HG03045 (cell line): ENCODE data around the gene ABCB6.
A peak's percentile ranks its signal among the peaks of the same experiment; 100 is the strongest.
"Not testable (repeated sequence)": the region's sequence is repeated elsewhere in the genome, so short reads cannot be mapped to it uniquely, and the experiment has no call there.

Experiments used
- ATAC-seq: cut with Tn5 transposase; IDR thresholded peaks from one replicate; pipeline ENCODE4 v1.9.1; 2021; ENCODE audit warnings: mild to moderate bottlenecking, moderate library complexity; ENCODE audit not compliant: unreplicated experiment

ABCB6 gene

DNA sequence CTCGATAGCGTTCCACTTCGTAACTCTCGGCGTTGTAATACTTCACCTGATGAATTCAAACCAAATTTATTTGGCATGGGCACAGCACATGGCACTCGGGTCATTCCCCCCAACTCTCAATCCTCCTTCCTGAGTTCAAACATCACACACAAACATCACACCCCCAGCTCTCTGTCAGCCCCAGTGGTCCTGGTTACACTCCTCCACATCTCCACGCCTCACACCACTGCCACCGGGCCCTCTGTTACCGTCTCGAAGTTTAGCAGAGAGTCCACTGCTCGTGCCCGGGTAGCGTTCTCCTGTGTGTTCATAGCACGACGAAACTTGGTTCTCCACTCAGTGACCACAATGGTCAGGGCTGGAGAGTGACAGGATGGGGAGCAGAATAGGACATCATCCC is 4.6 kb downstream of the ABCB6 start:
- no peak for ATAC-seq

DNA sequence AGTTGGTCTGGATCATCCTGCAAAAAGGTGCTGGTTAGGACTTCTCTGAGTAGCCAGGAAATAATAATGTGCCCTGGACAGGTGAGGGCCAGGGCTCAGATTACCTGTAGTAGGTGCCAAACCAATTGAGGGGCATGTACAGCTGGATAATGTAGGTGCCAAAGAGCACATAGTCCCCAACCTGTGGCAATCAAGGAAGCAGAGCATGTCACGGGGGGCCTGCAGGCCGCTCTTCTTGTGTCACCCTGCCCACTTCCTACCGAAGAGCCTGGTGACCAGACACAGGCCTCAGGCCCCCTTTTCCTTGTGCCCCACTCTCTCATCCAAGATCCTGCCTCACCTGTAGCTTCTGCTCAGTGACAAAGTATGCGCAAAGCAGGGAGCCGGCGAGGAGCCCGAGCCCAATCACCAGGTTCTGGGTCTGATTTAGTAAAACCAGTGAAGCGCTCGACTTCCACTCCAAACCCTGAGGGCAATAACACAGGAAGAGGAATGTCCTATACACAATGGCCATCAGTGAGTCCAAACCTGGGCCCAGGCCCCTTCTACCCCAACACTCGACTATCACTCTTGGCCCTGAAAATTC is 5.2 kb downstream of the ABCB6 start:
- ATAC-seq = no peak

DNA sequence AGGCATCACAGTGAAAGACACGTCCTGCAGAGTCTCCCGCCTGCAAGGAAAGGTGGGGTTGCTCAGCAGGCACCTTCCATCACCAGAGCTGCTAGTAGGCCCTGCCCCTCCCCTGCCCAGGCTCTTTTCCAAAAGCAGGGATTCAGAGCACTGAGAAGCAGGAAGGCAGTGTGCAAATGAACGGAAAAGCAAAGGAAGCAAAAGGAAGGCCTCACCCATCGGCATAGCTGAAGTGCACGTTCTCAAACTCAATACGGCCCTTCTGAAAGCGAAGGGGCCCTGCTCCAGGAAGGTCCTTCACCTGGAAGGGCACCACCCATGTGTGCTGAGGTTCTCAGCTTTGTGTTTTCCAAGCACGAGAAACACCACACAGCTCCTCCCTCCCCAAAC is 5.7 kb downstream of the ABCB6 start:
- ATAC-seq = no peak

DNA sequence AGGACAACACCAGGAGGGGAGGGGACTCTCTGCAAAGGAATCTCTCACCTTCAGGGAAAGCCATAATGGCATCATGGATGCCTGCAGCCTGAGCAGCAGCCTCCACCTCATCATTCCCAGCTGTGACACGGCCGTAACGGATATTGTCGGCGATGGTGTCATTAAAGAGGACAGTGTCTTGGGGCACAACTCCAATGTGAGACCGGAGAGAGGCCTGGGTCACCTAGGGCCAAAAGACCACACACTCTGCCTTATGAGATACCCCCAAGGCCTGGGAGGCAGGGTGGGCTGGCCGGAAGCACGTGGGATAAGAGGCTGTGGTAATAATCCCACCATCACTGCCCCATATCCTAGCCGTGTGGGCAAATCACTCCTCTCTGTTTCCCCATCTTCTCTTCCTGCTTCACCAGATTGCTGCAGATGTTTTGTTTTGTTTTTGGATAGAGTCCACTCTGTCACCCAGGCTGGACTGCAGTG is 7.8 kb downstream of the ABCB6 start:
- no peak for ATAC-seq

DNA sequence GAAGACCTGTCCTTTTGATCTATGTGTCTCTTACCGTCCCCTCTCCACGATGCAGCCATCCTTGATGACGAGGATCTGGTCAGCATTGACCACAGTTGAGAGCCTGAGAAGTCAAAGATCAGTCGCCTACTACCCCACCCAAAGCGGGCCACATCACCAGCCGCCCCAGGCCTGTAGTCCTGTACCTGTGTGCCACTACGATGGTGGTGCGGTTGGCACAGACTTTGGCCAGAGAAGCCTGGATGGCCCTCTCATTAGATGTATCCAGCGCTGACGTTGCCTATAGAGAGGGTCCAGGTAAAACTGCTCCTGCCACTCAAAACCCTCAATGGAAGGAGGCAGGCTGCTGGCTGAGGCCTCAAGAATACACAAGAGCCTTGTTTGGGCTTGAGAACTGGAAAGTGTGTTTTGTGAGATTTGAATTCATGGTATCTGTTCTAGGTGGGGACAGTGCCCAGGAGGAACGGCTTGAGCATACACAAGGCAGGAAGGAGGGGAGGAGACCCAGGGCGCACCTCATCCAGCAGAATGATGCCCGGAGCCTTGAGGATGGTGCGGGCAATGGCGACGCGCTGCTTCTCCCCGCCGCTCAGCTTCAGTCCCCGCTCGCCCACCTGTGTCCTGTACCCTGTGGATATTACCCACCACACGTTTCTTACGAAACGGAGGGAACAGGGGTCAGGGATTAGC is 8.4 kb downstream of the ABCB6 start:
- ATAC-seq = no peak

DNA sequence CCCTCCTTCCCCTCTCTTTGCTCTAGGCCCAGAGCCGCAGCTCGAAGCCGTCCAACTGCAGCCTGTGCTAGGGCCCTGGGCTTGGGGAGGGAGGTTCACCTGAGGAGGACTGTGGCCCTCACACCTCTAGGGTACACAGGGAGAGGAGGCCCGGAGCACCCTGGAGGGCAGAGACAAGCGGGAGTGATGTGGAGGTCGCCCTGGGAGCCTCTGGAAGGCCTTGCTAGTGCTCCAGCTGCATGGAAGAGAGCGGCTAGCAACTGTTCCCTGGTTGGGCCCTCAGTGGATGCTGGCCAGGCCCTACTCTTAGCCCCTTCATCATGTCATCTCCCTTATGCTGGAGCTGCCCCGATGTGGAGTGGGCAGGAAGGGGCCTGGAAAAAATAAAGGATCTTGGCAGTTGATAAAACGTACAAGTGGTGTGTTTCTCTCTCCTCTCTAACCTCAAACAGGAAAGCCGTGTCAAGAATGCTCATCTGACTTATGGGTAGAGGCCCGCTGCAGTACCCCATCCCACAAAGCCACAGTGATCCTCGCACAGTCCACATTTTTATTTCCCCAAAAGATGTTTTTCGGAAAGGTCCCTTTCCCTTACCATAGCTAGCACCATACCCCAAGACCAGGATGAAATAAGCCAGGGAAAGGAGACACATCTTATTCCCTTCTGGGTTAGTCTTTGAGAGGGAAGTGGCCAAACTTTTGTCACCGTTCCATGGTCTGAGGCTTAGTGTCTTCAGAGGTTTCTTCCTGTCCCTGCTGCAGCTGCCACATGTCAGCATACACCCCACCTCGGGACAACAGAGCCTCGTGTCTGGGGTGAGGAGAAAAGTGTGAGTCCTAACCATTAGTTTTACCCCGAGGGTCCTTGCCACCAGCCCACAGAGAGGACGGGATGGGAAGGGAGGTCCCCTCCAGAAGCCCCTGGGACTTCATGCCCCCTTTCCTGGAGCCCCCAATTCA is 9.2 kb downstream of the ABCB6 start:
- ATAC-seq = no peak

DNA sequence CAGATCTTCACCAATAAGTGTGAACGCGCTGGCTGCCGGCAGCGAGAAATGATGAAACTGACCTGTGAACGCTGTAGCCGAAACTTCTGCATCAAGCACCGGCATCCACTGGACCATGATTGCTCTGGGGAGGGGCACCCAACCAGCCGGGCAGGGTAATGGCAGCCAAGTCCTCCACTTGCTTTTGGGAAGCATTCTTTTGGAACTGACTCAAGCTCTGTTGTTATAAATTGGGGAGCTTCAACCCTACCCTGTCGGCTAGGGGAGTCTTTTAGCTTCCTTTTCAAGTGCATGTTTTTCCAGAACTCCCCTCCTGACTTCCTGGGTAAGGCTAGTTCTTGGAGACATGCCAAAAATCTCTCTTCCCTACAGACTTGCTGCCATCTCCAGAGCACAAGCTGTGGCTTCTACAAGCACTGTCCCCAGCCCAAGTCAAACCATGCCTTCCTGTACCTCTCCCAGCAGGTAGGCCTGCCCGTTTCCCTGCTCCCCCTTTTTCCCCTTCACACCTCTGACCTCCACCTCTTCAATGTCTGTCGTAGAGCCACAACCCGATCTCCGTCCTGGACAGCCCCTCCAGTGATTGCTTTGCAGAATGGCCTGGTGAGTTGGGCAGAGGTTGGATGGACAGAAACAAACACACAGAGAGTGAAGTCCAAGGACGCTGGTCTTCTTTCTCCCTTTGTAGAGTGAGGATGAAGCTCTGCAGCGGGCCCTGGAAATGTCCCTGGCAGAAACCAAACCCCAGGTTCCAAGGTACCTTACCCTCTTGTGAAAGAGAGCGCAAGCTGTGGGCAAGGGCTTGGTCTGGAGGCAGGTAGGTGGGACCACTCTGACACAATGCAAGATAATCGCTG is 10.6 kb downstream of the ABCB6 start:
- no peak for ATAC-seq

DNA sequence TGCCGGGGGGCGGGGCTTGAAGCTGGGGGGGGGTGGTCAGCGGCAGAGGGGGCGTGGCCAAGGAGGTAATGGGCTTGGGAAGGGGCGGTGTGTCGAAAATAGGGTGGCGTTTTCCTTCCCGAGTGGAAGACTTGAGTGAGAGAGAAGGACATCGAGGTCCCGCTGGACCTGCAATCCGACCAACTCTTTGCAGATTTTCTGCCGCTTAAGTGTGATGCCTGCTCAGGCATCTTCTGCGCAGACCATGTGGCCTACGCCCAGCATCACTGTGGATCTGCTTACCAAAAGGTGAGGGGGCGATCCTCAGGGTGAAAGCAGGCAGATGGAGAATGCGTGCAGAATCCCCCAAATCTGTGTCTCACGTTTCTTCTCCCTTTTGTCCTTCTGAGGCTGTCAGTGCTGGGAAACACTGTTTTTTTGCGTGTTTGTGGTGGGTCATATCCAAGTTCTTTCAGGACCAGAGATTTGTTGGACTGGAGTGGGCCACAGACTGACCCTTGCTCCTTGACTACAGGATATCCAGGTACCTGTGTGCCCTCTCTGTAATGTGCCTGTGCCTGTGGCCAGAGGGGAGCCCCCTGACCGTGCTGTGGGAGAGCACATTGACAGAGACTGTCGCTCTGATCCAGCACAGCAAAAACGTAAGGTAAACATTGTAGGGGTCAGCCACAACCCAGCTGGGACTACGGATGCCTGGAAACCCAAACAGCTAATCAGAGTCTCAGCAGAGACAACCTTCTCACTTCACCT is 11.4 kb downstream of the ABCB6 start:
- no peak for ATAC-seq

DNA sequence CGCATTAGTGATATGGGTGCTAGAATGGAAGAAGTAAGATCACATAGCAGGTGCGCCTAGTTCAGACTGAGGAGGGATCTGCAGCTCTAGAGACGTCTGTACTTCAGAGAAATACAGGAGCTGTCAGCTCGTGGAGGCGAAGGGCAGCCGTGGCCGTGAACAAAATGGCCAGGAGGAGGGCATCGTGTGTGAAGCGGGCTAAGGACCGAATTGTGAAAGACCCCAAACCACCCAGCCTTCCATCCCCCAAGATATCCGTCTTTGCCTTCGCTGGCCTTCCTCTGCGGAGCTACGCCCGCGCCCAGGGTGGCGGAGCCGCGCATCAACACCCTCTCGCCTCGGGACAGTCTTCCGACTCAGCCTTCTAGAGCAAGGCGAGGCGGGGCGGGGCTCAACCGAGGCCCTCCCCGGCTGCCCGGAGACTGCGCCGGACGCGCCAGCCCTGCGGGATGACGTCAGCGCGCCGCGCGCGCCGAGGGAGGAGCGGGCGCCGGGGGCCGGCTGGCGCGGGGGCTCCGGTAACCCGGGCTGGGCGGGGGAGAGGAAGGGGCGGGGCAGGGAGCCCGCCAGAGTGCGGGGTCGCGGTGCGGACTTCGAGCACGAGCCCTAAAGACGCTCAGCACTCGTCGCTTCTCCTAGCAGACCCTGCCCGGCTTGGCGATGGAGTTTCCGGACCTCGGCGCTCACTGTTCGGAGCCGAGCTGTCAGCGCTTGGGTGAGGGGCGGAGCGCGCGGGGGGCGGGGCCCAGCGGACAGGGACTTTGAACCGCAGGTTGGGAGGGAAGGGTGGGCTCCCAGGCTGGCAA is 12.2 kb downstream of the ABCB6 start, which contains the start of gene ZFAND2B:
ZFAND2B (plus strand) TSS at position 455 of the 806 bp plus-strand sequence; CDS start at position 661, 206 bp downstream.
- ATAC-seq = peak; percentile 96

DNA sequence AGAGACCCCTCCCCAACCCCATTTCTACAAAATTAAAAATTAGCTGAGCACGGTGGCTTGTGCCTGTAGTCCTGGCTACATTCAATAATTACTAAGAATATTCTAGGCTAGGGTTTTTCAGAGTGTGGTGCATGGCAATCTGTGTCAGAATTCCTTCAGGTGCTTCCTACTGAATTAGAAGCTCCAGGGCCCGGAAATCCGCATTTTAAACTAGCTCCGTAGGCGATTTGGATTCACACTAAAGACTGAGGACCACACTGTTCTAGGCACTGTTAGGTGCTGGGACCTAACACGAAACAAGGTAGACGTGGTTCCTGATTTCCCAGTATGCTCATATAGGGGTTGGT is 12.8 kb downstream of the ABCB6 start:
- ATAC-seq = no peak

DNA sequence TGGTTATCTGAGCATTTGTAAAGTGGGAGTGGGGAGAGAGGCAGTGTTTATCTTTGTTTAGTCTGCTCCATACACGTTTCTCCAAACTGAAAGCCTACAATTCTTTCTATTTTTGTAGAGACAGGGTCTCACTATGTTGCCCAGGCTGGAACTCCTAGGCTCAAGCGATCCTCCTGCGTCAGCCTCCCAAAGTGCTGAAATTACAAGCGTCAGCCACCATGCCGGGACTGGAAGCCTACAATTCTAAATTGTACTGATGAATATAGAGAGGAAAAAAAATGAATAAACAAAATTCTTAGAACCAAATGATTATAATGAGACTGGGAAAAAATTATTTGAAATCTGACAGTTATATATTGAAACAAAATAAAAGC is 13.6 kb downstream of the ABCB6 start:
- ATAC-seq = no peak

DNA sequence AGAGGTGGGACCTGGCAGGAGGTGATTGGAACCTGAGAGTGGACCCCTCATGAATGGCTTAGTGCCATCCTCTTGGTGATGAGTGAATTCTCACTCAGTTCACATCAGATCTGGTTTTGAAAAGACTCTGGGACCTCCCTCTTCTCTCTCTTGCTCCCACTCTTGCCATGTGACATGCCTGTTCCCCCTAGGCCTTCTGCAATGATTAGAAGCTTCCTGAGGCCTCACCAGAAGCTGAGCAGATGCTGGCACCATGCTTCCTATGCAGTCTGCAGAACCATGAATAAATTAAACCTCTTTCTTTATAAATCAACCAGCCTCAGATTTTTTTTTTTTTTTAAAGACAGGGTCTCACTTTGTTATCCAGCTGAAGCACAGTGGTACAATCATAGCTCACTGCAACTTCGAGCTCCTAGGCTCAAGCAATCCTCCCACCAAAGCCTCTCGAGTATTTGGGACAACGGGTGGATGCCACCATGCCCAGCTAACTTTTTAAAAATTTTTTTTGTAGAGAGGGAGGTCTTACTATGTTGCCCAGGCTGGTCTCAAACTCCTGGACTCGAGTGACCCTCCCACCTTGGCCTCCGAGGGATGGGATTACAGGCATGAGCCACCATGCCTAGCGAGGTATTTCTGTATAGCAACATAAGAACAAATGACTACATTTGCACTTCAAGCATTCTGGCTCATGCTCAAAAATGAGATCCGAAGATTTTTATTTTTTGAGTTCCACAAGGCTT is 14.2 kb downstream of the ABCB6 start:
- ATAC-seq = no peak

DNA sequence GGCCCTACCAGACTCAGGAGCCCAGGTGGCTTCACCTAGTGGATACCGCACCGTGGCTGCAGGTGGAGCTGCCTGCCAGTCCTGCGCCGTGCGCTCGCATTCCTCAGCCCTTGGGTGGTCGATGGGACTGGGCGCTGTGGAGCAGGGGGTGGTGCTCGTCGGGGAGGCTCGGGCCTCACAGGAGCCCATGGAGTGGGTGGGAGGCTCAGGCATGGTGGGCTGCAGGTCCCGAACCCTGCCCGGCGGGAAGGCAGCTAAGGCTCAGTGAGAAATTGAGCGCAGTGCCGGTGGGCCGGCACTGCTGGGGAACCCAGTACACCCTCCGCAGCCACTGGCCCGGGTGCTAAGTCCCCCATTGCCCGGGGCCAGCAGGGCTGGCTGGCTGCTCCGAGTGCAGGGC is 17.4 kb downstream of the ABCB6 start:
- ATAC-seq = not testable (repeated sequence)

DNA sequence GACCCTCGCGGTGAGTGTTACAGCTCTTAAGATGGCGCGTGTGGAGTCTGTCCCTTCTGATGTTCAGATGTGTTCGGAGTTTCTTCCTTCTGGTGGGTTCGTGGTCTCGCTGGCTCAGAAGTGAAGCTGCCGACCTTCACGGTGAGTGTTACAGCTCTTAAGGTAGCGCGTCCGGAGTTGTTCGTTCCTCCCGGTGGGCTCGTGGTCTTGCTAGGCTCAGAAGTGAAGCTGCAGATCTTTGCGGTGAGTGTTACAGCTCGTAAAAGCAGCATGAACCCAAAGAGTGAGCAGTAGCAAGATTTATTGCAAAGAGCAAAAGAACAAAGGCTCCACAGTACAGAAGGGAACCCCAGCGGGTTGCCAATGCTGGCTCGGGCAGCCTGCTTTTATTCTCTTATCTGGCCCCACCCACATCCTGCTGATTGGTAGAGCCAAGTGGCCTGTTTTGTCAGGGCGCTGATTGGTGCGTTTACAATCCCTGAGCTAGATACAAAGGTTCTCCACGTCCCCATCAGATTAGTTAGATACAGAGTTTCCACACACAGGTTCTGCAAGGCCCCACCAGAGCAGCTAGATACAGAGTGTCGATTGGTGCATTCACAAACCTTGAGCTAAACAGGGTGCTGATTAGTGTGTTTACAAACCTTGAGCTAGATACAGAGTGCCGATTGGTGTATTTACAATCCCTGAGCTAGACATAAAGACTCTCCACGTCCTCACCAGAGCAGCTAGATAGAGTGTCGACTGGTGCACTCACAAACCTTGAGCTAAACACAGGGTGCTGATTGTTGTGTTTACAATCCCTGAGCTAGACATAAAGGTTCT is 18.0 kb downstream of the ABCB6 start:
- not testable (repeated sequence) for ATAC-seq

DNA sequence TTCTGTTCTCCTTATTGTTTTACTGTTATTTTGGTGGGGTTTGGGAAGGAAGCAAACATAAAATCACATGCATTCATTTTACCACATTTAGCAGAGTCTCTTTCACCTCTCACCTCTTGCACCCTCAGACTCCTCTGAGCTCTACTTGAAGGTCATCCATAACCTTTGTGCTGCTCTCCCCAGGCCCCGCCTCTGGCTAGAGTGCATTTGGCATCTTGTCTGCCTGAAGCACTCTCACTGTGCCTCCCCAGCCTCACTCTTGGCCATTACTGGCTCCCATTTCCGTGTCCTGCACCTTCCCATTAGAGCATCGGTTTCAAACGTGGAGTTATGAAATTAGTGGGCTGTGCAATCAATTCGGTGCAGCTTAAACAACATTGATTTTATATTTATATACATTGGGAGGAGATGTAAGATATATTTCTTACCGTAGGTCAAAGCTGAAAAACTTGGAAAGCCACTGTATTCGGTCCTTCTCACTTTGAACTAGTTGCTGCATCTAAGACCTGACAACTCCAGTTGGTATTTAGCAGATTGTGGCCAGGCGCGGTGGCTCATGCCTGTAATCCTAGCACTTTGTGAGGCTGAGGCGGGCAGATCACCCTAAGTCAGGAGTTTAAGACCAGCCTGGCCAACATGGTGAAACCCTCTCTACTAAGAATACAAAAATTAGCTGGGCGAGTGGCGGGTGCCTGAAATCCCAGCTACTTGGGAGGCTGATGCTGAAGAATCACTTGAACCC is 19.1 kb downstream of the ABCB6 start:
- no peak for ATAC-seq

DNA sequence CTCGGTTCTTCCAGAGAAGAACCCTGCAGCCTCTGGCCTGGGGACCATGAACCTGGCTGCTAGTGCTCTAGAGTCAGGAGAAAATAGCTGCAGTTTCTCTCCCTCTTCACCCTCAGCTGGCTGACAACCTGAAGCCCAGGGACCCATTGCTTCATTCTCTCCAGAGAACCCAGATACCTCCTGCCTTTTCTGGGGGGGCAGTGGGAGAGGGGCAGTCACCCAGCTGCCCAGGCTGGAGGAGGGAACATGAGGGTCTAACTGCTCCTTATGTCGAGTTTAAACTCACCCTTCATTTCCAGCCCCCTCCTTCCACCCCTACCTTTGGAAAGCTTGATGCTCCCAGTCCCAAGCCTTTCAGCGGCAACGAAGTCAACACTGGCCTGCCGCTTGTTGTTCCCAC is 19.8 kb downstream of the ABCB6 start:
- no peak for ATAC-seq

DNA sequence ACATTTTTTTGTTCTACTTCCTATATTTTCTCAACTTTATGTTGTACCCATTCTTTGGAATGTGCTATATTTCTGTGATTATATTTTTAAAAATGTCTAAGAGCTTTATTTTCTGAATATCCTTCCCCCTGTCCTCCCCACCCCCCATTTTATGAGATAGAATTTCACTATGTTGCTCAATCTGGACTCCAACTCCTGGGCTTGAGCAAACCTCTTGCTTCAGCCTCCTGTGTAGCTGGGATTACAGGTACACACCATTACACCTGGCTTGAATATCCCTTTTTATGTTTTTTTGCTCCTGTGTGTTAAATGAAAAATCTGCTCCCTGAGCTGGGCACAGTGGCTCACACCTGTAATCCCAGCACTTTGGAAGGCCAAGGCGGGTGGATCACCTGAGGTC is 21.4 kb downstream of the ABCB6 start:
- no peak for ATAC-seq
